HepG2 (cell line): ENCODE results near the gene GHRL.

ENCODE experiments used
- CEBPB ChIP-seq: IDR thresholded peaks from 2 replicates; pipeline ENCODE4 v1.6.1; 2011; ENCODE audit warnings: low read depth, low read length, improper control_type of control experiment, borderline replicate concordance
- CTCF ChIP-seq: sonication (generic); formaldehyde crosslinking; IDR thresholded peaks from 2 replicates; pipeline ENCODE4 v1.5.0; 2020; ENCODE audit warnings: mild to moderate bottlenecking, missing genetic modification reagents, moderate library complexity
- DZIP1 ChIP-seq: sonication (generic); formaldehyde crosslinking; IDR thresholded peaks from 2 replicates; pipeline ENCODE4 v1.5.0; 2020; ENCODE audit warnings: mild to moderate bottlenecking, missing genetic modification reagents
- PATZ1 ChIP-seq: sonication (generic); formaldehyde crosslinking; IDR thresholded peaks from 2 replicates; pipeline ENCODE4 v1.4.0; 2020; ENCODE audit warnings: missing genetic modification reagents
- STAG1 ChIP-seq: sonication (generic); formaldehyde crosslinking; IDR thresholded peaks from 2 replicates; pipeline ENCODE4 v1.4.0; 2020; ENCODE audit warnings: missing genetic modification reagents
- TOE1 ChIP-seq: sonication (generic); formaldehyde crosslinking; IDR thresholded peaks from 2 replicates; pipeline ENCODE4 v1.4.0; 2020; ENCODE audit warnings: mild to moderate bottlenecking, missing genetic modification reagents
- ZMAT3 ChIP-seq: sonication (generic); formaldehyde crosslinking; conservative IDR thresholded peaks from 2 replicates; pipeline ENCODE4 v1.7.0; 2021; ENCODE audit warnings: missing genetic modification reagents
- ZNF687 ChIP-seq: sonication (generic); formaldehyde crosslinking; IDR thresholded peaks from 2 replicates; pipeline ENCODE4 v1.5.1; 2020; ENCODE audit warnings: mild to moderate bottlenecking, missing genetic modification reagents, moderate library complexity

GRCh38 chr3:10315101-10315500, 22.4 kb upstream of the GHRL start:
- no peak for TF ChIP-seq CTCF (CRISPR knock-in tag)
- no peak for TF ChIP-seq STAG1 (CRISPR knock-in tag)
- TF ChIP-seq ZNF687 (CRISPR knock-in tag), result no peak
- TF ChIP-seq CEBPB, result no peak
- TF ChIP-seq DZIP1 (CRISPR knock-in tag), result no peak
- no peak for TF ChIP-seq ZMAT3 (CRISPR knock-in tag)
- TF ChIP-seq TOE1 (CRISPR knock-in tag), result no peak
- no peak for TF ChIP-seq PATZ1 (CRISPR knock-in tag)
